Gastroesophageal sphincter (tissue), 3 donors: ENCODE results near the gene PGAM1.

ENCODE experiments used
- EP300 ChIP-seq: sonication (generic); formaldehyde crosslinking; IDR thresholded peaks from one replicate; pipeline ENCODE4 v1.6.1; 2017; ENCODE audit warnings: antibody characterized with exemption, mild to moderate bottlenecking
- POLR2A ChIP-seq, 2 donors: fragments of 450-650 bp; IDR thresholded peaks; one replicate each; pipeline ENCODE4 v1.6.1; 2017; ENCODE audit warnings: antibody characterized with exemption in 2 of 2, mild to moderate bottlenecking in 2 of 2, moderate library complexity in 1 of 2
- POLR2AphosphoS5 ChIP-seq: sonication (generic); formaldehyde crosslinking; IDR thresholded peaks from one replicate; pipeline ENCODE4 v1.6.1; 2017; ENCODE audit warnings: antibody characterized with exemption
- TF ChIP-seq, protein P1 (sequence below), 4 experiments: fragments of 200-600 bp in 2 of 4; fragments of 450-650 bp in 2 of 4; sonication (generic) in 1 of 4; IDR thresholded peaks; one replicate each; pipeline ENCODE4 v1.5.1; 2017 to 2019; ENCODE audit warnings: antibody characterized with exemption in 4 of 4, mild to moderate bottlenecking in 2 of 4, moderate library complexity in 2 of 4

DNA sequence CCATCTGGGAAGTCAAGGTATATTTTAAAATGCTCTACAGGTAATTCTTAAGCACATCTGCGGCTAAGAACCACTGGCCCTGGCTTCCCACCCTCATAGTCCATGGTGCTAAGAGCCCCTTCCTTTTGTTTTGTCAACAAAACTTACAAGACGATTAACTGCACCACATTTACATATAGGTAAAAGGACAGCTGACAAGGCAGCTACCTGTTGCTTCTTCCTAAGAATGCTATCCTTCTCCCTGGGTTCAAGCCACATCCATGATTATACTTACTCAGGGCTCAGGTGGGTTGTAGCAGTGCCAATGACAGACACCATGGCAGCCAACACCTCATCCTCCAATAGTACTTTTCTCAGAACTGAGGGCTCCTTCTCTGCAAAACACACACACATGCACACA lies 36.3 kb downstream of the PGAM1 start:
- TF ChIP-seq, protein P1, sequence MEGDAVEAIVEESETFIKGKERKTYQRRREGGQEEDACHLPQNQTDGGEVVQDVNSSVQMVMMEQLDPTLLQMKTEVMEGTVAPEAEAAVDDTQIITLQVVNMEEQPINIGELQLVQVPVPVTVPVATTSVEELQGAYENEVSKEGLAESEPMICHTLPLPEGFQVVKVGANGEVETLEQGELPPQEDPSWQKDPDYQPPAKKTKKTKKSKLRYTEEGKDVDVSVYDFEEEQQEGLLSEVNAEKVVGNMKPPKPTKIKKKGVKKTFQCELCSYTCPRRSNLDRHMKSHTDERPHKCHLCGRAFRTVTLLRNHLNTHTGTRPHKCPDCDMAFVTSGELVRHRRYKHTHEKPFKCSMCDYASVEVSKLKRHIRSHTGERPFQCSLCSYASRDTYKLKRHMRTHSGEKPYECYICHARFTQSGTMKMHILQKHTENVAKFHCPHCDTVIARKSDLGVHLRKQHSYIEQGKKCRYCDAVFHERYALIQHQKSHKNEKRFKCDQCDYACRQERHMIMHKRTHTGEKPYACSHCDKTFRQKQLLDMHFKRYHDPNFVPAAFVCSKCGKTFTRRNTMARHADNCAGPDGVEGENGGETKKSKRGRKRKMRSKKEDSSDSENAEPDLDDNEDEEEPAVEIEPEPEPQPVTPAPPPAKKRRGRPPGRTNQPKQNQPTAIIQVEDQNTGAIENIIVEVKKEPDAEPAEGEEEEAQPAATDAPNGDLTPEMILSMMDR (IDR thresholded peaks at IDR 0.05), result no peak
- TF ChIP-seq POLR2AphosphoS5 (no peak), POLR2A (IDR thresholded peaks at IDR 0.05) (no peak), EP300 (no peak)
